RWPE2 (cell line): Measurements from ENCODE around the gene CAPG.

Experiments
- ATAC-seq: fragments of 200-7000 bp; cut with Tn5 transposase; 3 replicates; pipeline ENCODE4 v1.9.1; 2021; ENCODE audit warnings: low read depth
- DNase-seq: peaks from one replicate; pipeline ENCODE4 v3.0.0-alpha.2; 2020; ENCODE audit warnings: low spot score
- H3K27ac ChIP-seq: fragments of 450-650 bp; 2 replicates; pipeline ENCODE4 v1.5.1; 2017; ENCODE audit warnings: mild to moderate bottlenecking; ENCODE audit not compliant: poor library complexity, severe bottlenecking
- H3K27me3 ChIP-seq: fragments of 250-450 bp; sonication (Bioruptor Pico); 2 replicates; pipeline ENCODE4 v1.5.1; 2021; ENCODE audit warnings: mild to moderate bottlenecking, moderate library complexity; ENCODE audit not compliant: insufficient read depth, poor library complexity, severe bottlenecking
- H3K36me3 ChIP-seq: fragments of 250-450 bp; sonication (Bioruptor Pico); 2 replicates; pipeline ENCODE4 v1.5.1; 2020; ENCODE audit warnings: low read depth, mild to moderate bottlenecking, moderate library complexity
- H3K4me1 ChIP-seq: fragments of 250-450 bp; sonication (Bioruptor Pico); 2 replicates; pipeline ENCODE4 v1.5.1; 2021; ENCODE audit warnings: mild to moderate bottlenecking, moderate library complexity; ENCODE audit not compliant: insufficient read depth, poor library complexity, severe bottlenecking
- H3K4me3 ChIP-seq: fragments of 250-450 bp; sonication (Bioruptor Pico); 2 replicates; pipeline ENCODE4 v1.5.1; 2021; ENCODE audit warnings: mild to moderate bottlenecking, moderate library complexity; ENCODE audit not compliant: severe bottlenecking
- H3K9me3 ChIP-seq: fragments of 250-450 bp; sonication (Bioruptor Pico); 2 replicates; pipeline ENCODE4 v1.5.1; 2021; ENCODE audit warnings: mild to moderate bottlenecking, moderate library complexity; ENCODE audit not compliant: severe bottlenecking
- TF ChIP-seq, protein P1 (sequence below): fragments of 450-650 bp; IDR thresholded peaks from one replicate; pipeline ENCODE4 v1.5.1; 2017; ENCODE audit warnings: mild to moderate bottlenecking, moderate library complexity; ENCODE audit not compliant: poor library complexity, severe bottlenecking

The CAPG gene

DNA sequence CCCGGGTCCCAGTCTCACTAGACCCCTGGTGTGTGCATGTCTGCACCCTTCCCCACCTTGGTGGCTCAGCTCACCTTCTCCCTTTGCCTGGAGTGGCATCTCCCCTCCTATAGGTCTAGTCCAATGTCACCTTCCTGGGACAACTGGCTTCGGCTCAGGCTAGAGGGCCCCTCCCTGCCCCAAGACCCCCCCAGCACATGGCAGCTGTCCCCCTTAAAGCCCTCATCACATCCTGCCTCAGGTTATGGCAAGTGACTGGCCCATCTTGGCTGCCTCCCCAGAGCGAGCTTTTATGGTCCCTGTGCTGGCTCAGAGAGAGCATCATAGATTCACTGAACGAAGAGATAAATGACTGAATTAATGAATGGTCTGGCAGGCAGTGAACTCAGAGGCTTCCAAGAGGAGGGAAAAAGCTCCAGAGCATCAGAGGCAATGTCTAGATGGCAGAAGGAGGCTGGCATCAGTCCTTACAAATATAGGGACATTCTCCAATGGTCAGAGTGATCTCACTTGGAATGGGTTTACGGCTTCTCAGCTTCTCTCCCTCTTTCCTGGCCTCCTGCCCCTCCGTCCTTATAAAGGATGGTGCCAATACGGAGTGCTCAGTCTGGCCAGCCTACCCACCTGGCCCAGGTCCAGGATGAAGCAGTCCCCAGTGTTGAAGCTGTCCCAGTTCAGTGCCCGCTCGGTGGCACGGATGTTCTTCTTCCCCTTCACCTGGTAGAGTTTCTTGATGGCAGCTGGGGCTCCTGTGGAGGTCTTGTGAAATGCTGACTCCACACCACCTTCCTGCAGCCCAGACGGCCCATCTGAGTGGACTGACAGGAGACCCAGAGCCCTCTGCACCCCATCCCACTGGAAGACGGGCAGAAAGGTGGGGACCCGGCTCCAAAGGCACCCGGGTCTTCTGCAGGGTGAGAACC is 9.4 kb downstream of the CAPG start:
- H3K4me3 ChIP-seq: no peak overlapping the region
- H3K36me3 ChIP-seq: peaks cover 83% of the 10 kb centered on the region
- no peaks in the 10 kb centered on the region for H3K27me3 ChIP-seq
- H3K27ac ChIP-seq: no peak overlapping the region
- peaks cover 8% of the 10 kb centered on the region for H3K9me3 ChIP-seq
- ATAC-seq: no peak
- DNase-seq: no peak
- H3K4me1 ChIP-seq: no peaks in the 10 kb centered on the region
- TF ChIP-seq, protein P1, sequence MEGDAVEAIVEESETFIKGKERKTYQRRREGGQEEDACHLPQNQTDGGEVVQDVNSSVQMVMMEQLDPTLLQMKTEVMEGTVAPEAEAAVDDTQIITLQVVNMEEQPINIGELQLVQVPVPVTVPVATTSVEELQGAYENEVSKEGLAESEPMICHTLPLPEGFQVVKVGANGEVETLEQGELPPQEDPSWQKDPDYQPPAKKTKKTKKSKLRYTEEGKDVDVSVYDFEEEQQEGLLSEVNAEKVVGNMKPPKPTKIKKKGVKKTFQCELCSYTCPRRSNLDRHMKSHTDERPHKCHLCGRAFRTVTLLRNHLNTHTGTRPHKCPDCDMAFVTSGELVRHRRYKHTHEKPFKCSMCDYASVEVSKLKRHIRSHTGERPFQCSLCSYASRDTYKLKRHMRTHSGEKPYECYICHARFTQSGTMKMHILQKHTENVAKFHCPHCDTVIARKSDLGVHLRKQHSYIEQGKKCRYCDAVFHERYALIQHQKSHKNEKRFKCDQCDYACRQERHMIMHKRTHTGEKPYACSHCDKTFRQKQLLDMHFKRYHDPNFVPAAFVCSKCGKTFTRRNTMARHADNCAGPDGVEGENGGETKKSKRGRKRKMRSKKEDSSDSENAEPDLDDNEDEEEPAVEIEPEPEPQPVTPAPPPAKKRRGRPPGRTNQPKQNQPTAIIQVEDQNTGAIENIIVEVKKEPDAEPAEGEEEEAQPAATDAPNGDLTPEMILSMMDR: no peak

DNA sequence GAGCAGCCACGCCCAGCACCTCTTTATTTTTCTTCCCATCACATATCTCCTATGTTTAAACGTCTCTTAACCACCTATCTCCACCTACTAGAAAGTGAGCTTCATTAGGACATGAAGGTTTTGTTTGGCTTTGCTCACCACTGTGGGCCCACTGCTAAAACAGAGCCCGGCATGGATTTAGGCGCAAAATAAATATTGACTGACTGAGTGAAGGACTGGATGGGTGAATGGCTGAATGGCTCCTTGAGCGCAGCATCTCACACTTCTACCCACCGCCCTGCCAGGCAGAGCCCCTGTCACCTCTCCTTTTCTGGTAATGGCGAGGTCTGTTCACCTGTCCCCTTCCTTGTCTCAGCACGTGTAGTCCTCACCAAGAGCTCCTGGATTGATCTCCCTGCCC is 10.1 kb downstream of the CAPG start:
- Histone ChIP-seq H3K27ac (no peak overlapping the region), H3K27me3 (no peaks in the 10 kb centered on the region), H3K9me3 (peaks cover 8% of the 10 kb centered on the region), H3K36me3 (peaks cover 87% of the 10 kb centered on the region), H3K4me1 (no peaks in the 10 kb centered on the region), H3K4me3 (no peak overlapping the region)
- TF ChIP-seq, protein P1: no peak
- DNase-seq (peak; percentile 35), ATAC-seq (no peak)

DNA sequence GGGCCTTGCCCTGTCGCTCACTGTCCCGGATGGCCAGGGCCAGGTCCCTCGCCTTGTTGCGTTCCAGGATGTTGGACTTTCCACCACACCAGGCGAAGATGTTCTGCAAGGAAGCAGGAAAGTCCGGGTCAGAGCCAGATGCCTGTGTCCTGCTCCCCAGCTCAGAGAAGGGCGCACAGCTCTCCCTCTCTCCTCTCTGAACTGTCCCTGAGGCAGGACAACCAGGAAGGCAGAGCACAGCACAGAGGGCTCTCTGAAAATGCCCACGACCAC is 11.0 kb downstream of the CAPG start:
- Histone ChIP-seq H3K27ac (no peak overlapping the region), H3K9me3 (peaks cover 3% of the 10 kb centered on the region), H3K27me3 (no peaks in the 10 kb centered on the region), H3K4me1 (no peaks in the 10 kb centered on the region), H3K36me3 (peaks cover 84% of the 10 kb centered on the region), H3K4me3 (no peak overlapping the region)
- peak; percentile 48 for DNase-seq
- ATAC-seq: no peak
- TF ChIP-seq, protein P1: no peak

DNA sequence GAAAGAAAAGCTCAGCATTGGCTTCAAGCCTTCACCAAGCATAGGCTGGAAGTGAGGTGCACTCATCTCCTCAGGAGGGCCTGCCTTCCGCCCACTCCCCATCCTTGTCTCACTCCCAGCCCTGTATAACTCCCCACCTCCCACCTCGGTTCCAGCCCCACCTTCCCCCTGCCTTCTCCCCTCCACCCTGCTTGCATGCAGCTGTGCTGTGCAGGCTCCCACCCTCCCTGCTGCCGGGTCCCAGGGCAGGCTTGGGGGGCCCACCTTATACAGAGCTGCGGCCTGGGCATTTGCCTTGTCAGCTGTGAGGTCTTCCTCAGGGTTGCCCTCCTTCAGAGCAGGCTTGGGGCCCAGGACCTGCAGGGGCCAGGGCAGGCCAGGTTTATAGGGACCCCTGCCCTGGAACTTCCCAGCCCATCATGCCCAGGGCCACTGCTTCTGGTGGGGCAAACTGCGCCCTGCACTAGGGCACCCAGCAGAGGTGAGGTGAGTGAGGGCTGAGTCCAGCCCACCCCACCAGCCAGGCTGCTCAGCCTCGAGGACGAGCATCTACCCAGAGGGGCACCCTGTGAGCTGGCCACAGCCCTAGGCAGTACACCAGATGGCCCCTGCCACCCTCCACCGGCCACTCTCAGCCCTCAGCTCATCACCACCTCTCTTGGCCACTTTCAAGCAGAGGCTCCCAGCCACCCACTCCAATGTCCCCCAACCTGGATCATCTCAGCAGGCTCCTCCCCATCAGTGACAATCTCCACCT is 11.6 kb downstream of the CAPG start:
- DNase-seq (peak; percentile 52), ATAC-seq (no peak)
- TF ChIP-seq, protein P1: no peak
- Histone ChIP-seq H3K4me3 (no peak overlapping the region), H3K4me1 (no peaks in the 10 kb centered on the region), H3K27me3 (no peaks in the 10 kb centered on the region), H3K27ac (no peak overlapping the region), H3K36me3 (peaks cover 82% of the 10 kb centered on the region), H3K9me3 (no peaks in the 10 kb centered on the region)

DNA sequence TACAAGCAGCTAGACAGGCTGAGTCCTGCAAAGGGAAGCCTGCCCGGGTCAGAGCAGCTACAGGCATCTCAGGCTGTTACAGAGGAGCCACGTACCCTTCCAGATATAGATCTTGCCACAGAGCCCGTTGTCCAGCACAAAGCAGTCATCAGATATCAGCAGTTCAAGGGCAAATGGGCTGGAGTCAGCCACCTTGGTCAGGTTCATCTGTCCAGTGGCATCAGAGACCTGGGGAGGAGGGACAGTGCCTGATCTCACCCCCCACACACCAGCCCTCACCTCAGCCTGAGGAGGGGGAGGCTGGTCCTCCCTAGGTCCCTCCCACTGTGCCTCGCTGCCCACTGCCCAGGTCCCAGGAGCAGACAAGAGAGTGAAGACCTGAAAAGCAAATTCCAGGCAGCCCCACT is 12.2 kb downstream of the CAPG start:
- Histone ChIP-seq H3K27me3 (no peaks in the 10 kb centered on the region), H3K27ac (no peak overlapping the region), H3K36me3 (peaks cover 76% of the 10 kb centered on the region), H3K4me3 (no peak overlapping the region), H3K9me3 (no peaks in the 10 kb centered on the region), H3K4me1 (no peaks in the 10 kb centered on the region)
- TF ChIP-seq, protein P1: no peak
- DNase-seq (peak; percentile 30), ATAC-seq (no peak)
